OCI-LY1 (cell line): ENCODE data around the gene PIK3R4.

ENCODE experiments used
- CTCF ChIP-seq: fragments of 200-600 bp; sonication (generic), shearing (Covaris generic); IDR thresholded peaks from 2 replicates; pipeline ENCODE4 v1.5.1; 2017; ENCODE audit warnings: mild to moderate bottlenecking, antibody characterized with exemption, low read length, moderate library complexity, mixed read lengths
- EZH2 ChIP-seq: fragments of 200-600 bp; sonication (generic), shearing (Covaris generic); IDR thresholded peaks from 2 replicates; pipeline ENCODE4 v1.8.0; 2017; ENCODE audit warnings: borderline replicate concordance, mixed run types, mild to moderate bottlenecking, antibody characterized with exemption, low read length, moderate library complexity, mixed read lengths

- TF ChIP-seq CTCF: no peak
- TF ChIP-seq EZH2: no peak
Observed at GRCh38 chr3:130715616-130716015, 31.0 kb downstream of the PIK3R4 start.
